K562 (cell line): ENCODE data around the gene GBA2. TPM values are rescaled to one million over a fixed set of nuclear protein-coding genes. Genes with fewer than 3 reads are reported as not detected.

Experiments used
- ATAC-seq: fragments of 200-7000 bp; cut with Tn5 transposase; 3 replicates; pipeline ENCODE4 v1.9.1; 2020; ENCODE audit warnings: moderate library complexity
- BruUV-seq: library from RNA; stranded (reverse); fragments of 400-500 nt; replicated peaks from 2 replicates; lab custom pipeline; 2021; lab: Mats Ljungman, UMichigan
- CTCF ChIA-PET: fragments of 300-600 bp; formaldehyde crosslinking; extraction: SDS; loops from one replicate; lab custom pipeline; 2021; ENCODE audit warnings: low intra/inter-chr PET ratio; lab: Yijun Ruan, JAX
- POLR2A ChIA-PET: fragments of 300-600, 350-650 bp; sonication (Branson Sonifier 250); formaldehyde crosslinking; extraction: SDS; loops from one replicate; lab custom pipeline; 2021; ENCODE audit warnings: antibody characterized with exemption, inconsistent platforms; lab: Yijun Ruan, JAX
- DNase-seq, 4 experiments: peaks; one replicate each; pipeline versions ENCODE4 v3.0.0 to v3.0.0-alpha.2; 2011 to 2018; ENCODE audit warnings: low spot score in 3 of 4, mixed read lengths in 3 of 4; ENCODE audit errors: extremely low read depth in 1 of 4
- FAIRE-seq: peaks from 2 replicates; lab custom pipeline; 2011; peaks lifted over from hg19 to GRCh38; lab: Jason Lieb, UNC
- H2AFZ ChIP-seq: 2 replicates; pipeline ENCODE4 v1.6.0; 2011; ENCODE audit warnings: low read depth, low read length, control low read depth, inconsistent platforms
- H3K27ac ChIP-seq: fragments of 200-600 bp; 3 replicates; pipeline ENCODE4 v1.8.0; 2011; ENCODE audit warnings: low read depth, mild to moderate bottlenecking, control low read depth, inconsistent platforms, low read length, moderate library complexity, mixed read lengths; ENCODE audit errors: extremely low read depth
- H3K27me3 ChIP-seq, 2 experiments: fragments of 300-600 bp in 1 of 2; 2 replicates in 1 of 2; 3 replicates in 1 of 2; pipeline versions ENCODE4 v1.6.0 to v1.8.0; 2011; ENCODE audit warnings: inconsistent platforms in 2 of 2, low read length in 2 of 2, mild to moderate bottlenecking in 1 of 2, mixed read lengths in 1 of 2, moderate library complexity in 1 of 2; ENCODE audit not compliant: control insufficient read depth in 2 of 2, insufficient read depth in 2 of 2
- H3K36me3 ChIP-seq: fragments of 300-600 bp; 3 replicates; pipeline ENCODE4 v1.8.0; 2011; ENCODE audit warnings: mild to moderate bottlenecking, low read length, inconsistent platforms; ENCODE audit not compliant: control insufficient read depth, insufficient read depth
- H3K4me1 ChIP-seq, 2 experiments: fragments of 200-600 bp in 1 of 2; replicated peaks in 1 of 2; 2 replicates in 1 of 2; 3 replicates in 1 of 2; pipeline versions ENCODE4 v1.5.1 to v1.8.0; 2011; ENCODE audit warnings: inconsistent platforms in 2 of 2, low read length in 2 of 2, mild to moderate bottlenecking in 1 of 2, mixed read lengths in 1 of 2, moderate library complexity in 1 of 2; ENCODE audit not compliant: control insufficient read depth in 2 of 2, insufficient read depth in 2 of 2
- H3K4me2 ChIP-seq: 2 replicates; pipeline ENCODE4 v1.6.1; 2011; ENCODE audit warnings: low read length, control low read depth, inconsistent platforms, mixed read lengths; ENCODE audit not compliant: insufficient read depth
- H3K4me3 ChIP-seq: fragments of 200-600 bp; sonication (generic), shearing (Covaris generic); 2 replicates; pipeline ENCODE4 v1.5.1; 2016; ENCODE audit warnings: control low read depth, inconsistent platforms
- H3K79me2 ChIP-seq: fragments of 200-600 bp; 3 replicates; pipeline ENCODE4 v1.8.0; 2011; ENCODE audit warnings: low read length, inconsistent platforms; ENCODE audit not compliant: control insufficient read depth, insufficient read depth
- H3K9ac ChIP-seq, 2 experiments: 2 replicates each; pipeline versions ENCODE4 v1.6.0 to v1.6.1; 2011; ENCODE audit warnings: low read depth in 2 of 2, low read length in 2 of 2, control low read depth in 1 of 2, inconsistent platforms in 1 of 2, mild to moderate bottlenecking in 1 of 2, mixed read lengths in 1 of 2; ENCODE audit not compliant: insufficient read depth in 1 of 2
- H3K9me1 ChIP-seq: one replicate; pipeline ENCODE4 v1.6.0; 2011; ENCODE audit warnings: inconsistent platforms, mild to moderate bottlenecking, low read length, moderate library complexity; ENCODE audit not compliant: control insufficient read depth, insufficient read depth
- H3K9me3 ChIP-seq: replicated peaks from 2 replicates; pipeline ENCODE4 v1.5.1; 2011; ENCODE audit warnings: low read depth, low read length, inconsistent platforms; ENCODE audit not compliant: control insufficient read depth, insufficient read depth
- H4K20me1 ChIP-seq: replicated peaks from 2 replicates; pipeline ENCODE4 v1.6.1; 2011; ENCODE audit warnings: low read length, inconsistent platforms, mixed read lengths; ENCODE audit not compliant: control insufficient read depth, insufficient read depth
- E4F1 ChIP-seq: fragments of 250-450 bp; sonication (Bioruptor Pico); IDR thresholded peaks from 2 replicates; pipeline ENCODE4 v1.5.0; 2021; ENCODE audit warnings: mild to moderate bottlenecking, borderline replicate concordance
- MYC ChIP-seq, 2 experiments: fragments of 250-450 bp in 1 of 2; sonication (Bioruptor Pico) in 1 of 2; IDR thresholded peaks; 2 replicates each; pipeline versions ENCODE4 v1.5.1 to v1.6.1; 2012 to 2021; ENCODE audit warnings: low read depth in 2 of 2, borderline replicate concordance in 1 of 2, improper control_type of control experiment in 1 of 2, low read length in 1 of 2, mild to moderate bottlenecking in 1 of 2, moderate library complexity in 1 of 2
- SAFB ChIP-seq: fragments of 200-400 bp; formaldehyde crosslinking; IDR thresholded peaks from 2 replicates; pipeline ENCODE4 v1.6.1; 2017; ENCODE audit warnings: low read depth, low read length, borderline replicate concordance
- TFAM ChIP-seq: fragments of 250-450 bp; sonication (Bioruptor Pico); conservative IDR thresholded peaks from 2 replicates; pipeline ENCODE4 v1.5.0; 2021; ENCODE audit warnings: mild to moderate bottlenecking, moderate library complexity
- ZFX ChIP-seq: sonication (generic); formaldehyde crosslinking; IDR thresholded peaks from 2 replicates; pipeline ENCODE4 v1.8.0; 2022; ENCODE audit warnings: mild to moderate bottlenecking, missing genetic modification reagents, moderate library complexity
- ZNF512 ChIP-seq: IDR thresholded peaks from 2 replicates; pipeline ENCODE4 v1.6.1; 2016; ENCODE audit warnings: missing genetic modification characterization, missing compliant biosample characterization
- ZNF609 ChIP-seq: sonication (generic); formaldehyde crosslinking; IDR thresholded peaks from 2 replicates; pipeline ENCODE4 v1.8.1; 2023; ENCODE audit warnings: missing genetic modification reagents, mild to moderate bottlenecking, borderline replicate concordance
- whole genome bisulfite sequencing: fragments of 100-300 bp; shearing (Covaris generic); methylation state at CpG from one replicate; pipeline ENCODE4 v1.1.6; 2016; ENCODE audit warnings: low coverage, mixed read lengths; ENCODE audit not compliant: insufficient coverage; ENCODE audit errors: missing lambda C conversion rate; 5-methylcytosine and 5-hydroxymethylcytosine counted together
- in situ Hi-C: fragments of 300-500 bp; cut with MboI; formaldehyde crosslinking; loops from 4 replicates; pipeline ENCODE4 v1.15.0; 2018; ENCODE audit warnings: inconsistent platforms, mixed read lengths
- intact Hi-C: fragments of 100-400 bp; cut with micrococcal nuclease; formaldehyde crosslinking; loops from 2 replicates; pipeline ENCODE4 v1.14.2; 2022
- polyA plus RNA-seq, 8 experiments: library from polyadenylated mRNA; depleted of rRNA in 4 of 8; stranded (reverse) in 5 of 8; unstranded in 3 of 8; fragments of >200 nt; fragmentation: Nextera tagmentation in 2 of 8; fragmentation: Illumina TruSeq in 1 of 8; extraction: Ambion mirVana in 2 of 8; extraction: Trizol in 1 of 8; gene quantifications; 2 replicates each; pipeline versions ENCODE4 v1.2.1 to v1.2.3, GENCODE V29; 2011 to 2014; ENCODE audit warnings: inconsistent platforms in 1 of 8, missing spikeins in 1 of 8
- total RNA-seq, 7 experiments: library from RNA; depleted of rRNA in 6 of 7; stranded (reverse); fragments of >200 nt in 6 of 7; fragmentation: Illumina TruSeq in 2 of 7; extraction: Trizol in 2 of 7; gene quantifications; 2 replicates each; pipeline versions ENCODE4 v1.2.1 to v1.2.3, GENCODE V29; 2011 to 2021; ENCODE audit warnings: low replicate concordance in 1 of 7

Gene GBA2
- total and polyA plus RNA-seq, 9 of the 15 experiments (the other 6 are each of a cell fraction or from before 2014, with no cell fraction given), result 14.1 to 60.4 (median 32.1) TPM

GRCh38 chr9:35713578-35713977 is 35.5 kb downstream of the GBA2 start:
- DNase-seq, result no peak
- H3K4me2 ChIP-seq, result no peak overlapping the region
- no peak for FAIRE-seq
- intact Hi-C loops, result no loop called here
- no TSS peak for BruUV-seq
- H3K9me1 ChIP-seq, result no peaks in the 10 kb centered on the region
- H3K9me3 ChIP-seq, result no peaks in the 10 kb centered on the region
- no peaks in the 10 kb centered on the region for H3K27me3 ChIP-seq
- WGBS, result 94% methylated on average over 2 of the region's 3 CpGs
- TF ChIP-seq SAFB, result no peak
- TF ChIP-seq E4F1 (CRISPR knock-in tag), result no peak
- peak; percentile 65; the same call in 1 of the 2 replicates for TF ChIP-seq ZNF512 (tag)
- no peak for TF ChIP-seq ZNF609 (CRISPR knock-in tag)
- no peak for TF ChIP-seq MYC (IDR thresholded peaks at IDR 0.05; ENCODE audit: low read depth, low read length)
- TF ChIP-seq MYC (CRISPR knock-in tag; IDR thresholded peaks at IDR 0.05; ENCODE audit: borderline replicate concordance, low read depth), result no peak
- no peak for TF ChIP-seq TFAM (CRISPR knock-in tag)
- no peak for TF ChIP-seq ZFX (CRISPR knock-in tag)
- in situ Hi-C loops, result no loop called here
- ChIA-PET POLR2A (interaction anchor here (1.2 to 2.5 kb wide), 4 partner anchors 8 to 22 kb away, joined by 3 to 17 read pairs (median 5); partner anchors contain the start of genes CREB3 and TLN1), CTCF (no interaction called here)
- no peak overlapping the region for H3K27ac ChIP-seq
- H3K79me2 ChIP-seq, result no peaks in the 10 kb centered on the region
- no peak for ATAC-seq
- H2AFZ ChIP-seq, result no peak overlapping the region
- no peak overlapping the region for H3K4me3 ChIP-seq
- no peaks in the 10 kb centered on the region for H3K4me1 ChIP-seq
- no peaks in the 10 kb centered on the region for H4K20me1 ChIP-seq
- H3K9ac ChIP-seq, result no peak overlapping the region
- H3K36me3 ChIP-seq, result peaks cover 90% of the 10 kb centered on the region; the same call in 2 of the 3 replicates
